Measurements from ENCODE around the gene HNRNPA2B1. TPM values are rescaled to one million over a fixed set of nuclear protein-coding genes. Genes with fewer than 3 reads are reported as not detected.

The HNRNPA2B1 gene
- total and polyA plus RNA-seq, 2 of the 4 experiments (the other 2 are of a cell fraction), result 49.3 to 515 TPM

DNA sequence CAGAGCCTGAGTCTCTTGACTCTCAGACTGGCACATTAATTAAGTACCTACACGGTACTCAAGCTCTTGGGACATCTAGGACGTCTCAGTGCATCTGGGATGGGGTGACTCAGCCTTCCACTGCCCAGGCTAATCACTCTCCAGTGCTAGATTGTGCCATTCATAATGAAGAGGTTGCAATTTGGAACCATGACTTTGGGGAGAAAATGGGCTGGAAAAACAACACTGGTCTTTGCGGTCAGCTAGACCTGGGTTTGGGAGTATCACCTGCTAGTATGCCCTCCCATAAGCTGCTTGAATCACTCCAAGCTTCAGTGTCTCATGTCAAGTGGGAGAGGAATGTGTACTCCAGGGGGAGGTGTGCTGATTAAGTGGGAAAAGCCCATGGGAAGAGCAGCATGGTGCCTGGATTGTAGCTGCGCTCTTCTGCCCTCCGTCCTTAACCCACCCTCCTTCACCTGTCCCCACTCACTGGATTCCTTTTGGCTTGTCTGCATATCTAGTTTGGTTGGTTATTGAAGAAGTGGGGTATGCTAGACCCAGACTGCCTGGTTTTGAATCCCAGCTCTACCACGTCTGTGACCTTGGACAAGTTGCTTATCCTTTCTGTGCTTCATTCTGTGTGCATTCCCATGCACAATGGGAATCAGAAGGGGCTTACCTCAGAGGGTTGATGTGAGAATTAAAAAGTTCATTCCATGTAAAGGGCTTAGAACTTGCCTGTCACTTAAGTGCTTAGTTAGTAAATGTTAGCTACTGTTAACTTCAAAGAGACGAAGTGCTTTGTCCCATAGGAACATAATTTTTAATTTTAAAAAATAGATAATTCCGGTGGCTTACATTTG, 44.8 kb downstream of the HNRNPA2B1 start:
- H4K8ac ChIP-seq (ENCODE audit: low read depth in 2 of 2, low read length in 2 of 2), result peak overlapping the region; percentile 41 to 78; a peak in 3 of 4 replicates
- peak overlapping the region; percentile 97 for H2BK20ac ChIP-seq (ENCODE audit: low read depth, low read length)
- peak overlapping the region; percentile 93 for H2AK9ac ChIP-seq (replicated peaks; ENCODE audit: low read depth, low read length, poor library complexity)
- H2AFZ ChIP-seq (replicated peaks; ENCODE audit: low read length, poor library complexity), result peak overlapping the region; percentile 80
- H2BK5ac ChIP-seq (ENCODE audit: low read depth, low read length, poor library complexity, severe bottlenecking), result peak overlapping the region; percentile 96
- H3K4ac ChIP-seq (ENCODE audit: low read depth, low read length), result peak overlapping the region; percentile 96
- peak overlapping the region; percentile 83; the same call in 1 of the 2 replicates for H4K5ac ChIP-seq (ENCODE audit: low read depth, low read length)
- H2BK120ac ChIP-seq (ENCODE audit: low read depth, low read length), result peak overlapping the region; percentile 97
- peak overlapping the region; percentile 94 for H4K91ac ChIP-seq (ENCODE audit: insufficient read depth, low read depth, low read length)
- BruUV-seq (replicated peaks), result no TSS peak
- peak overlapping the region; percentile 92 for H3K23ac ChIP-seq (ENCODE audit: low read depth, low read length)
- DNase-seq, result peak; percentile 67
- 40% methylated on average over 1 of the region's 8 CpGs; no CpG with 5 or more reads in 1 of the 2 experiments for WGBS, 2 experiments (ENCODE audit: extremely low coverage in 2 of 2, insufficient read length in 1 of 2)
- H3K79me1 ChIP-seq (ENCODE audit: low read depth in 1 of 2, low read length in 2 of 2), result peaks cover 14 to 74% of the 10 kb centered on the region in 2 experiments
- CTCF ChIA-PET, result interaction anchor here (0.9 to 1.3 kb wide), 2 partner anchors 20 to 65 kb away, joined by 3 read pairs; no protein-coding TSS in a partner anchor
- peaks cover 34% of the 10 kb centered on the region for H3K4me1 ChIP-seq (ENCODE audit: control insufficient read depth, insufficient read depth, low read length)
- intact Hi-C loops (cut with micrococcal nuclease), result loop anchor here (1.0 kb wide), 1 partner anchor 43 kb away; no protein-coding TSS in a partner anchor
- POLR2A ChIA-PET (ENCODE audit: unreplicated experiment), result no interaction called here
- peak overlapping the region; percentile 22; the same call in 1 of the 2 replicates for H3K9ac ChIP-seq (ENCODE audit: low read depth, low read length)
- H4K20me1 ChIP-seq (ENCODE audit: insufficient read depth, low read length), result no peaks in the 10 kb centered on the region
- in situ Hi-C loops (cut with MboI; ENCODE audit: low sequenced_read_pairs), result no loop called here
- H3K27ac ChIP-seq (ENCODE audit: insufficient read depth, low read length), result peak overlapping the region; percentile 41
- peaks cover 53% of the 10 kb centered on the region for H3K9me1 ChIP-seq (ENCODE audit: insufficient read depth, low read length)
- H3K4me2 ChIP-seq (ENCODE audit: low read depth, low read length), result peak overlapping the region; percentile 95
- no peaks in the 10 kb centered on the region for H3K9me3 ChIP-seq (ENCODE audit: control insufficient read depth, insufficient read depth, low read length)
- H3K14ac ChIP-seq (replicated peaks; ENCODE audit: low read depth, low read length), result peak overlapping the region; percentile 86
- H2BK15ac ChIP-seq (ENCODE audit: low read depth, low read length), result peak overlapping the region; percentile 76; the same call in 2 of the 3 replicates
- peak overlapping the region; percentile 72 for H3K56ac ChIP-seq (ENCODE audit: extremely low read depth, insufficient read depth, low read length)
- H3K18ac ChIP-seq (ENCODE audit: low read depth, low read length), result peak overlapping the region; percentile 88
- peak overlapping the region; percentile 93 for H2AK5ac ChIP-seq (ENCODE audit: low read depth, low read length)
- no peaks in the 10 kb centered on the region for H3K27me3 ChIP-seq (ENCODE audit: control insufficient read depth, insufficient read depth, low read length)
- H3K4me3 ChIP-seq (ENCODE audit: insufficient read depth, low read depth, low read length), result peak overlapping the region; percentile 32; the same call in 1 of the 2 replicates
- H3K36me3 ChIP-seq (ENCODE audit: control insufficient read depth, insufficient read depth, low read length), result no peaks in the 10 kb centered on the region
- dilution Hi-C loops (cut with HindIII; ENCODE audit: low sequenced_read_pairs, unreplicated experiment), result no loop called here
- TF ChIP-seq NFE2L2 (IDR thresholded peaks at IDR 0.05; ENCODE audit: low read depth, low read length) (peak; percentile 42; the same call in 1 of the 2 replicates), RCOR1 (IDR thresholded peaks at IDR 0.05; ENCODE audit: insufficient replicate concordance, low read length) (no peak), CEBPB (IDR thresholded peaks at IDR 0.05; ENCODE audit: low read depth, low read length) (peak; percentile 70), POLR2A (IDR thresholded peaks at IDR 0.05; ENCODE audit: low read depth, low read length) (no peak), FOS (IDR thresholded peaks at IDR 0.05; ENCODE audit: low read depth, low read length) (peak; percentile 53; the same call in 1 of the 2 replicates), BHLHE40 (IDR thresholded peaks at IDR 0.05; ENCODE audit: low read depth, low read length) (0 out of 2 replicates have a peak, but pooled peaks have one; percentile 14)
- peak; percentile 1 for ATAC-seq (ENCODE audit: low read depth)

All from IMR-90 (cell line).